Upper lobe of left lung (tissue), 6 donors: ENCODE data around the gene SYT14. TPM values are rescaled to one million over a fixed set of nuclear protein-coding genes. Genes with fewer than 3 reads are reported as not detected.

ENCODE experiments used
- ATAC-seq, 2 donors: fragments of 200-7000 bp; cut with Tn5 transposase; one replicate each; pipeline ENCODE4 v1.9.1; 2022; ENCODE audit warnings: mild to moderate bottlenecking in 2 of 2, moderate library complexity in 2 of 2; ENCODE audit not compliant: low FRiP score in 2 of 2
- DNase-seq, 2 donors: peaks; one replicate each; pipeline ENCODE4 v3.0.0-alpha.2; 2019 to 2020
- H3K27ac ChIP-seq, 4 donors: fragments of 200-600 bp; sonication (generic); one replicate each; pipeline ENCODE4 v1.5.1; 2016 to 2019
- H3K27me3 ChIP-seq, 4 donors: fragments of 200-600 bp; sonication (generic); one replicate each; pipeline ENCODE4 v1.5.1; 2017 to 2019
- H3K36me3 ChIP-seq, 4 donors: fragments of 200-600 bp; sonication (generic); one replicate each; pipeline ENCODE4 v1.5.1; 2016 to 2019
- H3K4me1 ChIP-seq, 4 donors: fragments of 200-600 bp; sonication (generic); one replicate each; pipeline ENCODE4 v1.5.1; 2018 to 2019
- H3K4me3 ChIP-seq, 4 donors: fragments of 200-600 bp; sonication (generic); one replicate each; pipeline ENCODE4 v1.5.1; 2017 to 2019; ENCODE audit warnings: mild to moderate bottlenecking in 2 of 4, moderate library complexity in 1 of 4
- H3K9me3 ChIP-seq, 4 donors: fragments of 200-600 bp; sonication (generic); one replicate each; pipeline ENCODE4 v1.5.1; 2018 to 2019
- CTCF ChIP-seq, 6 experiments: fragments of 450-650 bp in 4 of 6; fragments of 200-600 bp in 2 of 6; sonication (generic) in 2 of 6; IDR thresholded peaks; one replicate each; pipeline ENCODE4 v1.5.1; 2016 to 2019; ENCODE audit warnings: antibody characterized with exemption in 6 of 6
- EP300 ChIP-seq, 4 donors: sonication (generic); formaldehyde crosslinking; IDR thresholded peaks; one replicate each; pipeline ENCODE4 v1.5.1; 2017; ENCODE audit warnings: antibody characterized with exemption in 4 of 4, control low read depth in 2 of 4
- POLR2A ChIP-seq, 4 donors: fragments of 450-650 bp; IDR thresholded peaks; one replicate each; pipeline ENCODE4 v1.5.1; 2016 to 2017; ENCODE audit warnings: antibody characterized with exemption in 4 of 4, mild to moderate bottlenecking in 2 of 4
- POLR2AphosphoS5 ChIP-seq, 2 donors: sonication (generic); formaldehyde crosslinking; IDR thresholded peaks; one replicate each; pipeline ENCODE4 v1.5.1; 2017; ENCODE audit warnings: antibody characterized with exemption in 2 of 2
- WGBS, 2 donors: methylation state at CpG; one replicate each; pipeline ENCODE4 v1.1.5; 2017 to 2018; 5-methylcytosine and 5-hydroxymethylcytosine counted together
- total RNA-seq, 6 donors: library from RNA; depleted of rRNA in 4 of 6; stranded (reverse); fragments of >200 nt in 4 of 6; gene quantifications; one replicate each; pipeline versions ENCODE4 v1.1.0 to v1.2.1, GENCODE V29; 2016 to 2021
- donor health status: DM: no; HTN: no; CAD: no; lungs with moderate emphysema.
- donor health status: DM: no; HTN: yes; CAD: no; lungs with severe emphysema.

Gene SYT14
- total RNA-seq, 6 donors from 2014 or later = not detected

- no peak for DNase-seq
- no peaks in the 10 kb centered on the region for H3K9me3 ChIP-seq
- WGBS, 2 donors = 71 to 80% methylated on average over 6 of the region's 6 CpGs
- no peaks in the 10 kb centered on the region for H3K4me1 ChIP-seq
- H3K27me3 ChIP-seq = no peaks in the 10 kb centered on the region
- H3K4me3 ChIP-seq = no peak overlapping the region
- H3K36me3 ChIP-seq = no peaks in the 10 kb centered on the region
- ATAC-seq = no peak
- H3K27ac ChIP-seq = no peak overlapping the region
- TF ChIP-seq CTCF (IDR thresholded peaks at IDR 0.05) (no peak), POLR2AphosphoS5 (IDR thresholded peaks at IDR 0.05) (no peak), POLR2A (IDR thresholded peaks at IDR 0.05) (no peak), EP300 (IDR thresholded peaks at IDR 0.05) (no peak)
Observed at GRCh38 chr1:210089855-210090254, 151.8 kb downstream of the SYT14 start.

- Histone ChIP-seq H3K27me3 (no peaks in the 10 kb centered on the region), H3K27ac (no peak overlapping the region), H3K4me3 (no peak overlapping the region), H3K4me1 (no peaks in the 10 kb centered on the region), H3K9me3 (no peaks in the 10 kb centered on the region), H3K36me3 (no peaks in the 10 kb centered on the region)
- no peak for DNase-seq
- no peak for TF ChIP-seq POLR2A (IDR thresholded peaks at IDR 0.05)
- no peak for TF ChIP-seq CTCF (IDR thresholded peaks at IDR 0.05)
- ATAC-seq = no peak
- WGBS, 2 donors = 89 to 93% methylated on average over 3 of the region's 3 CpGs
Observed at GRCh38 chr1:210092366-210092765, 154.3 kb downstream of the SYT14 start.

GRCh38 chr1:210093461-210093860 is 155.4 kb downstream of the SYT14 start:
- Histone ChIP-seq H3K27ac (no peak overlapping the region), H3K4me1 (no peaks in the 10 kb centered on the region), H3K27me3 (no peaks in the 10 kb centered on the region), H3K9me3 (no peaks in the 10 kb centered on the region), H3K36me3 (no peaks in the 10 kb centered on the region), H3K4me3 (no peak overlapping the region)
- no peak for TF ChIP-seq POLR2A (IDR thresholded peaks at IDR 0.05)
- TF ChIP-seq EP300 (IDR thresholded peaks at IDR 0.05) = no peak
- no peak for TF ChIP-seq CTCF (IDR thresholded peaks at IDR 0.05)
- no peak for TF ChIP-seq POLR2AphosphoS5 (IDR thresholded peaks at IDR 0.05)
- 83 to 91% methylated on average over 3 of the region's 3 CpGs for WGBS, 2 donors
- DNase-seq = no peak
- no peak for ATAC-seq

GRCh38 chr1:210098356-210098755 is 160.3 kb downstream of the SYT14 start:
- no peak for ATAC-seq
- no peak overlapping the region for H3K4me3 ChIP-seq
- WGBS, 2 donors = 60 to 76% methylated on average over 3 of the region's 3 CpGs

More at GRCh38 chr1:210098356-210098755, 160.3 kb downstream of the SYT14 start:
- no peak overlapping the region for H3K27ac ChIP-seq
- no peaks in the 10 kb centered on the region for H3K9me3 ChIP-seq
- no peak for TF ChIP-seq POLR2A (IDR thresholded peaks at IDR 0.05)
- TF ChIP-seq EP300 (IDR thresholded peaks at IDR 0.05) = no peak
- no peak for TF ChIP-seq POLR2AphosphoS5 (IDR thresholded peaks at IDR 0.05)
- no peak for TF ChIP-seq CTCF (IDR thresholded peaks at IDR 0.05)
- H3K27me3 ChIP-seq = no peaks in the 10 kb centered on the region
- no peaks in the 10 kb centered on the region for H3K4me1 ChIP-seq
- DNase-seq = no peak
- H3K36me3 ChIP-seq = no peaks in the 10 kb centered on the region
